ENCODE data around the gene PRKN.

PRKN gene

GRCh38 chr6:162258647-162259046 lies 468.9 kb downstream of the PRKN start:
- TF ChIP-seq Cebpa-rat (IDR thresholded peaks at IDR 0.05), result no peak
- H3K36me3 ChIP-seq, result no peaks in the 10 kb centered on the region
- H3K4me3 ChIP-seq, result no peak overlapping the region
- H3K9ac ChIP-seq, result no peak overlapping the region
- no peaks in the 10 kb centered on the region for H3K27me3 ChIP-seq
- H3K4me1 ChIP-seq, result peaks cover 0 to 7% (median 0%) of the 10 kb centered on the region in 10 experiments; a peak in 4 of 20 replicates
- no peaks in the 10 kb centered on the region for H3K9me3 ChIP-seq (replicated peaks in 1 of 11)
- no peak overlapping the region for H3K27ac ChIP-seq
- H3K4me2 ChIP-seq, result no peak overlapping the region
- no peaks in the 10 kb centered on the region for H4K20me1 ChIP-seq

GRCh38 chr6:162256361-162256760 lies 471.2 kb downstream of the PRKN start:
- H3K36me3 ChIP-seq, result no peaks in the 10 kb centered on the region
- no peaks in the 10 kb centered on the region for H4K20me1 ChIP-seq
- TF ChIP-seq Cebpa-rat (IDR thresholded peaks at IDR 0.05), result no peak
- H3K27ac ChIP-seq, result no peak overlapping the region
- H3K4me2 ChIP-seq, result no peak overlapping the region
- H3K9me3 ChIP-seq (replicated peaks in 1 of 11), result no peaks in the 10 kb centered on the region
- no peak overlapping the region for H3K4me3 ChIP-seq
- H3K4me1 ChIP-seq, result peaks cover 0 to 12% (median 0%) of the 10 kb centered on the region in 10 experiments; a peak in 2 of 20 replicates
- no peak overlapping the region for H3K9ac ChIP-seq
- H3K27me3 ChIP-seq, result no peaks in the 10 kb centered on the region

- H3K27ac ChIP-seq, result no peak overlapping the region
- H4K20me1 ChIP-seq, result no peaks in the 10 kb centered on the region
- no peaks in the 10 kb centered on the region for H3K36me3 ChIP-seq
- no peak overlapping the region for H3K9ac ChIP-seq
- TF ChIP-seq Cebpa-rat (IDR thresholded peaks at IDR 0.05), result no peak
- no peak overlapping the region for H3K4me2 ChIP-seq
- peaks cover 0 to 11% (median 0%) of the 10 kb centered on the region in 10 experiments; a peak in 1 of 20 replicates for H3K4me1 ChIP-seq
- H3K9me3 ChIP-seq (replicated peaks in 1 of 11), result no peaks in the 10 kb centered on the region
- H3K4me3 ChIP-seq, result no peak overlapping the region
- H3K27me3 ChIP-seq, result no peaks in the 10 kb centered on the region
Measured at GRCh38 chr6:162251257-162251656, 476.3 kb downstream of the PRKN start.

- H3K27me3 ChIP-seq, result no peaks in the 10 kb centered on the region
- H3K4me3 ChIP-seq, result no peak overlapping the region
- H3K9ac ChIP-seq, result no peak overlapping the region
- H3K4me2 ChIP-seq, result no peak overlapping the region
- no peak for TF ChIP-seq Cebpa-rat (IDR thresholded peaks at IDR 0.05)
- no peaks in the 10 kb centered on the region for H3K9me3 ChIP-seq (replicated peaks in 1 of 11)
- H4K20me1 ChIP-seq, result no peaks in the 10 kb centered on the region
- H3K4me1 ChIP-seq, result peaks cover 0 to 11% (median 0%) of the 10 kb centered on the region in 10 experiments; a peak in 1 of 20 replicates
- H3K27ac ChIP-seq, result no peak overlapping the region
- no peaks in the 10 kb centered on the region for H3K36me3 ChIP-seq
Measured at GRCh38 chr6:162249907-162250642, 477.5 kb downstream of the PRKN start.

GRCh38 chr6:162245830-162246420 lies 481.6 kb downstream of the PRKN start:
- Histone ChIP-seq H3K4me1 (no peaks in the 10 kb centered on the region), H3K9ac (no peak overlapping the region), H3K27me3 (no peaks in the 10 kb centered on the region), H4K20me1 (no peaks in the 10 kb centered on the region), H3K36me3 (no peaks in the 10 kb centered on the region), H3K9me3 (replicated peaks in 1 of 11) (no peaks in the 10 kb centered on the region), H3K27ac (no peak overlapping the region), H3K4me2 (no peak overlapping the region), H3K4me3 (no peak overlapping the region)
- TF ChIP-seq Cebpa-rat (IDR thresholded peaks at IDR 0.05), result no peak

- Histone ChIP-seq H3K4me2 (no peak overlapping the region), H3K27ac (no peak overlapping the region), H3K9ac (no peak overlapping the region), H3K4me3 (no peak overlapping the region), H3K4me1 (no peaks in the 10 kb centered on the region), H3K9me3 (replicated peaks in 1 of 11) (no peaks in the 10 kb centered on the region), H3K27me3 (no peaks in the 10 kb centered on the region), H3K36me3 (no peaks in the 10 kb centered on the region), H4K20me1 (no peaks in the 10 kb centered on the region)
- no peak for TF ChIP-seq Cebpa-rat (IDR thresholded peaks at IDR 0.05)
Measured at GRCh38 chr6:162244031-162244430, 483.5 kb downstream of the PRKN start.

- no peaks in the 10 kb centered on the region for H4K20me1 ChIP-seq
- no peak for TF ChIP-seq Cebpa-rat (IDR thresholded peaks at IDR 0.05)
- H3K4me2 ChIP-seq, result no peak overlapping the region
- no peaks in the 10 kb centered on the region for H3K27me3 ChIP-seq
- H3K27ac ChIP-seq, result no peak overlapping the region
- H3K4me3 ChIP-seq, result no peak overlapping the region
- H3K9me3 ChIP-seq (replicated peaks in 1 of 11), result no peaks in the 10 kb centered on the region
- H3K36me3 ChIP-seq, result no peaks in the 10 kb centered on the region
- no peak overlapping the region for H3K9ac ChIP-seq
- H3K4me1 ChIP-seq, result no peaks in the 10 kb centered on the region
Measured at GRCh38 chr6:162242915-162243314, 484.7 kb downstream of the PRKN start.

GRCh38 chr6:162239330-162239729 lies 488.2 kb downstream of the PRKN start:
- no peaks in the 10 kb centered on the region for H3K27me3 ChIP-seq
- peaks cover 0 to 5% (median 0%) of the 10 kb centered on the region in 10 experiments; a peak in 1 of 20 replicates for H3K4me1 ChIP-seq
- H3K36me3 ChIP-seq, result no peaks in the 10 kb centered on the region
- H3K4me3 ChIP-seq, result no peak overlapping the region
- no peaks in the 10 kb centered on the region for H4K20me1 ChIP-seq
- no peak for TF ChIP-seq Cebpa-rat (IDR thresholded peaks at IDR 0.05)
- H3K9ac ChIP-seq, result no peak overlapping the region
- H3K9me3 ChIP-seq (replicated peaks in 1 of 11), result no peaks in the 10 kb centered on the region
- no peak overlapping the region for H3K4me2 ChIP-seq
- H3K27ac ChIP-seq, result no peak overlapping the region

- TF ChIP-seq Cebpa-rat (IDR thresholded peaks at IDR 0.05), result no peak
- Histone ChIP-seq H3K36me3 (no peaks in the 10 kb centered on the region), H3K4me3 (no peak overlapping the region), H3K4me2 (no peak overlapping the region), H3K9me3 (replicated peaks in 1 of 11) (no peaks in the 10 kb centered on the region), H3K27ac (no peak overlapping the region), H3K27me3 (no peaks in the 10 kb centered on the region), H3K9ac (no peak overlapping the region), H4K20me1 (no peaks in the 10 kb centered on the region), H3K4me1 (peaks cover 0 to 5% (median 0%) of the 10 kb centered on the region in 10 experiments; a peak in 1 of 20 replicates)
Measured at GRCh38 chr6:162238675-162239074, 488.9 kb downstream of the PRKN start.

- Histone ChIP-seq H3K9me3 (replicated peaks in 1 of 11) (no peaks in the 10 kb centered on the region), H3K4me3 (no peak overlapping the region), H3K36me3 (no peaks in the 10 kb centered on the region), H3K4me1 (peaks cover 0 to 5% (median 0%) of the 10 kb centered on the region in 10 experiments; a peak in 1 of 20 replicates), H3K4me2 (no peak overlapping the region), H3K27ac (no peak overlapping the region), H3K9ac (no peak overlapping the region), H3K27me3 (no peaks in the 10 kb centered on the region), H4K20me1 (no peaks in the 10 kb centered on the region)
- no peak for TF ChIP-seq Cebpa-rat (IDR thresholded peaks at IDR 0.05)
Measured at GRCh38 chr6:162237331-162237730, 490.2 kb downstream of the PRKN start.
